HEK293 (cell line): Measurements from ENCODE around the gene ZYG11B.

Source experiments
- KLF16 ChIP-seq: fragments of 450-650 bp; formaldehyde crosslinking; IDR thresholded peaks from 2 replicates; pipeline ENCODE4 v1.5.1; 2017; ENCODE audit warnings: missing biosample characterization, missing genetic modification characterization
- MYNN ChIP-seq: fragments of 450-650 bp; formaldehyde crosslinking; IDR thresholded peaks from 2 replicates; pipeline ENCODE4 v1.5.1; 2016; ENCODE audit warnings: missing biosample characterization, missing genetic modification characterization, borderline replicate concordance
- RBAK ChIP-seq: fragments of 450-650 bp; formaldehyde crosslinking; IDR thresholded peaks from 2 replicates; pipeline ENCODE4 v1.5.1; 2016; ENCODE audit warnings: missing biosample characterization, missing genetic modification characterization
- ZNF155 ChIP-seq: fragments of 450-650 bp; formaldehyde crosslinking; IDR thresholded peaks from 2 replicates; pipeline ENCODE4 v1.5.1; 2016; ENCODE audit warnings: missing biosample characterization, missing genetic modification characterization
- ZNF24 ChIP-seq: fragments of 450-650 bp; formaldehyde crosslinking; IDR thresholded peaks from 2 replicates; pipeline ENCODE4 v1.5.1; 2016; ENCODE audit warnings: missing biosample characterization, missing genetic modification characterization
- ZNF341 ChIP-seq: fragments of 450-650 bp; formaldehyde crosslinking; IDR thresholded peaks from 2 replicates; pipeline ENCODE4; 2016; ENCODE audit warnings: low read depth, missing biosample characterization, missing genetic modification characterization
- ZNF423 ChIP-seq: fragments of 450-650 bp; formaldehyde crosslinking; IDR thresholded peaks from 2 replicates; pipeline ENCODE4 v1.5.1; 2016; ENCODE audit warnings: missing biosample characterization, missing genetic modification characterization
- ZNF426 ChIP-seq: fragments of 450-650 bp; formaldehyde crosslinking; IDR thresholded peaks from 2 replicates; pipeline ENCODE4 v1.5.1; 2017; ENCODE audit warnings: missing biosample characterization, missing genetic modification characterization, mild to moderate bottlenecking, inconsistent platforms, moderate library complexity
- ZNF549 ChIP-seq: fragments of 450-650 bp; IDR thresholded peaks from 2 replicates; pipeline ENCODE4 v1.5.1; 2018; ENCODE audit warnings: missing biosample characterization, missing genetic modification characterization, mild to moderate bottlenecking, inconsistent platforms, moderate library complexity
- ZNF555 ChIP-seq: fragments of 450-650 bp; formaldehyde crosslinking; conservative IDR thresholded peaks from 2 replicates; pipeline ENCODE4 v1.5.1; 2017; ENCODE audit warnings: missing biosample characterization, mild to moderate bottlenecking, missing genetic modification characterization, inconsistent platforms
- ZNF585B ChIP-seq: fragments of 450-650 bp; formaldehyde crosslinking; IDR thresholded peaks from 2 replicates; pipeline ENCODE4 v1.5.1; 2016; ENCODE audit warnings: missing biosample characterization, missing genetic modification characterization
- TF ChIP-seq, protein P1 (sequence below): fragments of 450-650 bp; formaldehyde crosslinking; IDR thresholded peaks from 2 replicates; pipeline ENCODE4 v1.5.1; 2016; ENCODE audit warnings: missing biosample characterization, missing genetic modification characterization
- TF ChIP-seq, protein P2 (sequence below): fragments of 450-650 bp; formaldehyde crosslinking; IDR thresholded peaks from 2 replicates; pipeline ENCODE4 v1.5.1; 2016; ENCODE audit warnings: missing biosample characterization, missing genetic modification characterization
- TF ChIP-seq, protein P3 (sequence below): fragments of 450-650 bp; formaldehyde crosslinking; IDR thresholded peaks from 2 replicates; pipeline ENCODE4 v1.5.1; 2016; ENCODE audit warnings: missing biosample characterization, missing genetic modification characterization

DNA sequence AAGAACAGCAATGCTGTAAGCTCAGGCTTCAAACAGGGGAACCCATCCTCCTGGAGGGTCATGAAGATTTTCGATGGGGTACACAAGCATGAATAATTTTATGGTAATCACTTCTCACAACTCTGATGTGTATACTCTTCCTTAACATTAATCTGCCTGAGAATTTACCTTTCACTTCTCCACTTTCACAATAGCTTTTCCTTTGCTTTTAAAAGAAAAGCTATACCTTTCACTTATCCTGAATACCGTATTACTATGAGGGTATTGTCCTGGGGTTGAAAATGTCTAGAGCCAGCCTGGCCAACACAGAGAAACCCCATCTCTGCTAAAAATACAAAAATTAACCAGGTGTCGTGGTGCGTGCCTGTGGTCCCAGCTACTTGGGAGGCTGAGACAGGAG lies 12.7 kb upstream of the ZYG11B start:
- TF ChIP-seq, protein P1, sequence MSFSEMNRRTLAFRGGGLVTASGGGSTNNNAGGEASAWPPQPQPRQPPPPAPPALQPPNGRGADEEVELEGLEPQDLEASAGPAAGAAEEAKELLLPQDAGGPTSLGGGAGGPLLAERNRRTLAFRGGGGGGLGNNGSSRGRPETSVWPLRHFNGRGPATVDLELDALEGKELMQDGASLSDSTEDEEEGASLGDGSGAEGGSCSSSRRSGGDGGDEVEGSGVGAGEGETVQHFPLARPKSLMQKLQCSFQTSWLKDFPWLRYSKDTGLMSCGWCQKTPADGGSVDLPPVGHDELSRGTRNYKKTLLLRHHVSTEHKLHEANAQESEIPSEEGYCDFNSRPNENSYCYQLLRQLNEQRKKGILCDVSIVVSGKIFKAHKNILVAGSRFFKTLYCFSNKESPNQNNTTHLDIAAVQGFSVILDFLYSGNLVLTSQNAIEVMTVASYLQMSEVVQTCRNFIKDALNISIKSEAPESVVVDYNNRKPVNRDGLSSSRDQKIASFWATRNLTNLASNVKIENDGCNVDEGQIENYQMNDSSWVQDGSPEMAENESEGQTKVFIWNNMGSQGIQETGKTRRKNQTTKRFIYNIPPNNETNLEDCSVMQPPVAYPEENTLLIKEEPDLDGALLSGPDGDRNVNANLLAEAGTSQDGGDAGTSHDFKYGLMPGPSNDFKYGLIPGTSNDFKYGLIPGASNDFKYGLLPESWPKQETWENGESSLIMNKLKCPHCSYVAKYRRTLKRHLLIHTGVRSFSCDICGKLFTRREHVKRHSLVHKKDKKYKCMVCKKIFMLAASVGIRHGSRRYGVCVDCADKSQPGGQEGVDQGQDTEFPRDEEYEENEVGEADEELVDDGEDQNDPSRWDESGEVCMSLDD (tag by site-specific recombination) = no peak
- TF ChIP-seq ZNF24 (no peak), ZNF585B (tag by site-specific recombination) (no peak), ZNF426 (tag by site-specific recombination) (no peak), ZNF155 (tag by site-specific recombination) (no peak), ZNF555 (tag by site-specific recombination) (no peak), ZNF341 (no peak), RBAK (tag by site-specific recombination) (no peak), ZNF423 (tag by site-specific recombination) (no peak), MYNN (tag by site-specific recombination) (no peak), ZNF549 (tag by site-specific recombination) (no peak), KLF16 (no peak)
- TF ChIP-seq, protein P2, sequence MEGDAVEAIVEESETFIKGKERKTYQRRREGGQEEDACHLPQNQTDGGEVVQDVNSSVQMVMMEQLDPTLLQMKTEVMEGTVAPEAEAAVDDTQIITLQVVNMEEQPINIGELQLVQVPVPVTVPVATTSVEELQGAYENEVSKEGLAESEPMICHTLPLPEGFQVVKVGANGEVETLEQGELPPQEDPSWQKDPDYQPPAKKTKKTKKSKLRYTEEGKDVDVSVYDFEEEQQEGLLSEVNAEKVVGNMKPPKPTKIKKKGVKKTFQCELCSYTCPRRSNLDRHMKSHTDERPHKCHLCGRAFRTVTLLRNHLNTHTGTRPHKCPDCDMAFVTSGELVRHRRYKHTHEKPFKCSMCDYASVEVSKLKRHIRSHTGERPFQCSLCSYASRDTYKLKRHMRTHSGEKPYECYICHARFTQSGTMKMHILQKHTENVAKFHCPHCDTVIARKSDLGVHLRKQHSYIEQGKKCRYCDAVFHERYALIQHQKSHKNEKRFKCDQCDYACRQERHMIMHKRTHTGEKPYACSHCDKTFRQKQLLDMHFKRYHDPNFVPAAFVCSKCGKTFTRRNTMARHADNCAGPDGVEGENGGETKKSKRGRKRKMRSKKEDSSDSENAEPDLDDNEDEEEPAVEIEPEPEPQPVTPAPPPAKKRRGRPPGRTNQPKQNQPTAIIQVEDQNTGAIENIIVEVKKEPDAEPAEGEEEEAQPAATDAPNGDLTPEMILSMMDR = no peak
- TF ChIP-seq, protein P3, sequence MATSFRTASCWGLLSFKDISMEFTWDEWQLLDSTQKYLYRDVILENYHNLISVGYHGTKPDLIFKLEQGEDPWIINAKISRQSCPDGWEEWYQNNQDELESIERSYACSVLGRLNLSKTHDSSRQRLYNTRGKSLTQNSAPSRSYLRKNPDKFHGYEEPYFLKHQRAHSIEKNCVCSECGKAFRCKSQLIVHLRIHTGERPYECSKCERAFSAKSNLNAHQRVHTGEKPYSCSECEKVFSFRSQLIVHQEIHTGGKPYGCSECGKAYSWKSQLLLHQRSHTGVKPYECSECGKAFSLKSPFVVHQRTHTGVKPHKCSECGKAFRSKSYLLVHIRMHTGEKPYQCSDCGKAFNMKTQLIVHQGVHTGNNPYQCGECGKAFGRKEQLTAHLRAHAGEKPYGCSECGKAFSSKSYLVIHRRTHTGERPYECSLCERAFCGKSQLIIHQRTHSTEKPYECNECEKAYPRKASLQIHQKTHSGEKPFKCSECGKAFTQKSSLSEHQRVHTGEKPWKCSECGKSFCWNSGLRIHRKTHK (tag by site-specific recombination) = no peak
